ENCODE measurements around the gene FUNDC1.
A peak's percentile ranks its signal among the peaks of the same experiment; 100 is the strongest.
"Not testable (repeated sequence)": the region's sequence is repeated elsewhere in the genome, so short reads cannot be mapped to it uniquely, and the experiment has no call there.

FUNDC1 gene

GRCh38 chrX:44542567-44543325, at the start of gene FUNDC1:
FUNDC1 (minus strand) TSS chrX:44542859; CDS start chrX:44542832, 27 bp downstream.
- DNase-seq: peak; percentile 93

GRCh38 chrX:44585866-44586265, 43.2 kb upstream of the FUNDC1 start:
- DNase-seq: no peak

- no peak for DNase-seq
Observed at GRCh38 chrX:44580466-44580865, 37.8 kb upstream of the FUNDC1 start.

GRCh38 chrX:44572340-44572938, 29.8 kb upstream of the FUNDC1 start:
- DNase-seq: no peak

GRCh38 chrX:44570522-44570921, 27.9 kb upstream of the FUNDC1 start:
- DNase-seq: no peak

GRCh38 chrX:44569122-44569521, 26.5 kb upstream of the FUNDC1 start:
- no peak for DNase-seq

GRCh38 chrX:44568196-44568595, 25.5 kb upstream of the FUNDC1 start:
- DNase-seq: no peak

GRCh38 chrX:44561896-44562295, 19.2 kb upstream of the FUNDC1 start:
- DNase-seq: not testable (repeated sequence)

GRCh38 chrX:44550563-44550962, 7.9 kb upstream of the FUNDC1 start:
- DNase-seq: no peak

GRCh38 chrX:44545454-44545853, 2.8 kb upstream of the FUNDC1 start:
- not testable (repeated sequence) for DNase-seq

- no peak for DNase-seq
Observed at GRCh38 chrX:44544036-44544435, 1.4 kb upstream of the FUNDC1 start.

GRCh38 chrX:44536198-44536597, 6.5 kb downstream of the FUNDC1 start:
- no peak for DNase-seq

- no peak for DNase-seq
Observed at GRCh38 chrX:44529310-44529709, 13.3 kb downstream of the FUNDC1 start.

- DNase-seq: no peak
Observed at GRCh38 chrX:44514272-44514671, 28.4 kb downstream of the FUNDC1 start.

- peak; percentile 29 for DNase-seq
Observed at GRCh38 chrX:44507292-44507691, 35.4 kb downstream of the FUNDC1 start.

GRCh38 chrX:44506678-44507077, 36.0 kb downstream of the FUNDC1 start:
- DNase-seq: no peak

GRCh38 chrX:44503560-44503959, 39.1 kb downstream of the FUNDC1 start:
- DNase-seq: no peak

- DNase-seq: no peak
Observed at GRCh38 chrX:44495091-44495490, 47.6 kb downstream of the FUNDC1 start.

GRCh38 chrX:44494357-44494756, 48.3 kb downstream of the FUNDC1 start:
- peak; percentile 2 for DNase-seq

GRCh38 chrX:44489515-44489914, 53.1 kb downstream of the FUNDC1 start:
- DNase-seq: no peak

- no peak for DNase-seq
Observed at GRCh38 chrX:44484607-44485146, 58.0 kb downstream of the FUNDC1 start.

- DNase-seq: no peak
Observed at GRCh38 chrX:44483965-44484606, 58.6 kb downstream of the FUNDC1 start.

GRCh38 chrX:44482575-44482974, 60.1 kb downstream of the FUNDC1 start:
- no peak for DNase-seq

GRCh38 chrX:44480591-44480990, 62.1 kb downstream of the FUNDC1 start:
- no peak for DNase-seq

Measured in activated CD4-positive, alpha-beta T cell treated with anti-CD3 and anti-CD28 coated beads for 48 hours (primary cell).